SKM-1 (cell line): Measurements from ENCODE around the gene BICDL1.
"Not testable (repeated sequence)": the region's sequence is repeated elsewhere in the genome, so short reads cannot be mapped to it uniquely, and the experiment has no call there.

Experiments
- DNase-seq: peaks from one replicate; lab custom pipeline; 2025; ENCODE audit not compliant: unreplicated experiment; lab: John Stamatoyannopoulos, UW

Gene BICDL1

GRCh38 chr12:120000556-120000955 is 11.5 kb downstream of the BICDL1 start:
- DNase-seq: no peak

GRCh38 chr12:120006258-120006975 is 17.4 kb downstream of the BICDL1 start:
- no peak for DNase-seq

- no peak for DNase-seq
Observed at GRCh38 chr12:120007272-120007671, 18.2 kb downstream of the BICDL1 start.

GRCh38 chr12:120010661-120011230 is 21.7 kb downstream of the BICDL1 start:
- DNase-seq: no peak

- no peak for DNase-seq
Observed at GRCh38 chr12:120012067-120012621, 23.1 kb downstream of the BICDL1 start.

GRCh38 chr12:120013659-120014380 is 24.8 kb downstream of the BICDL1 start:
- no peak for DNase-seq

DNA sequence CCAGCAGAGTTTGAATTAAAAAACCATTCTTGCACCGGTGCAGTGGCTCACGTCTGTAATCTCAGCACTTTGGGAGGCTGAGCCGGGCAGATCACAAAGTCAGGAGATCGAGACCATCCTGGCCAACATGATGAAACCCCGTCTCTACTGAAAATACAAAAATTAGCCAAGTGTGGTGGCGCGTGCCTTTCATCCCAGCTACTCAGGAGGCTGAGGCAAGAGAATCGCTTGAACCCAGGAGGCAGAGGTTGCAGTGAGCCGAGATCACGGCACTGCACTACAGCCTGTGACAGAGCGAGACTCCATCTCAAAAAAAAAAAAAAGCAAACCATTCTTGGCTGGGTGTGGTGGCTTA is 25.3 kb downstream of the BICDL1 start:
- DNase-seq: not testable (repeated sequence)

DNA sequence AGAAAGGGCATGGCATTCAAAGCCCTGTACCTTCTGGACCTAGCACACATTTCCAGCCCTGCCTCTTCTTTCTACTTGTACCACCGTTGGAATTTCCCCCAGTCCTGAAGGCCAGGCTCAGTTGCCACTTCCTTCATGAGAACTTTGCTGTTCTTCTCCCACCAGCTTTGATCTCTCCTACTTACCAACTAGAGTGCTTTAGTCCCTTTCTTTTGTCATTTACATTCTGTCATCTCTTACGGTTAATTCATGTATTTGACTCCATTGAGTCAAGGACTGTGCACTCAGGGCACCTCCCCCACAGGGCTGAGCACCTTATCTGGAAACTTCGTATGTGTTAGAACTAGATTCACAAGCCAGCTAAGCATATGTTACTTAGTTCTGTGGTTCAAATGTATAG is 26.3 kb downstream of the BICDL1 start:
- no peak for DNase-seq

GRCh38 chr12:120016199-120016598 is 27.2 kb downstream of the BICDL1 start:
- not testable (repeated sequence) for DNase-seq

- DNase-seq: no peak
Observed at GRCh38 chr12:120019197-120019596, 30.2 kb downstream of the BICDL1 start.

GRCh38 chr12:120019938-120020337 is 30.9 kb downstream of the BICDL1 start:
- DNase-seq: no peak

DNA sequence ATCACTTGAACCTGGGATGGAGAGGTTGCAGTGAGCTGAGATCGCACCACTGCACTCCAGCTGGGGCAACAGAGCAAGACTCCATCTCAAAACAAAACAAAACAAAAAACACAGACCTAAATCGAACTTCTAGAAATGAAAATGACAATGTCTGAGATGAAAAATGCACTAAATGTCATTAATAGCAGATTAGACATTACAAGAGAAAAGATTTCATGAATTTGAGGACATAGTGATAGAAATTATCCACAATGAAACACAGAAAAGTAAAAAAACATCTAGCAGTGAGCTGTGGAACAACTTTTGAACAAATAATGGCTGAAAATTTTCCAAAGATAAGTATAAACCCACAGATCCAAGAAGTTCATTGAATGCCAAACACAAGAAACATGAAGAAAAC is 35.2 kb downstream of the BICDL1 start:
- no peak for DNase-seq

- no peak for DNase-seq
Observed at GRCh38 chr12:120025640-120026039, 36.6 kb downstream of the BICDL1 start.

DNA sequence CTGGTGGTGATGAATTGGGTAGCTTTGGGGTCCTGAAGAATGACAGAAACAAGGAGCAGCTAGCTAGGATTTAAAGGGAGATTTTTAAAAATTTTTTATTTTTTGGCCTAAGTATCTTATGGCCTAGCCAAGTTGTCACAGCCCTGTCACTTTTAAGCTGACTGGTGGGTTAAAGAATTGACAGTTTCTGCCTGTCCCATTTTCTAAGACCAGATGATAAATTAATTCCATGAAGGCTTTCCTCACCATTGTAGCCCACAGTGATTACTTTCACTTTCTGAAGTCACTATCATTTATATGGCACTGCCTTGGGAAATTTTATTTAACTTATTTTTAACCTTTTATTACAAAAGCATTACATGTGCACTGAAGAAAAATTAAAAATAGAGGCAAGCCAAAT is 43.2 kb downstream of the BICDL1 start:
- no peak for DNase-seq

GRCh38 chr12:120037851-120038250 is 48.8 kb downstream of the BICDL1 start:
- DNase-seq: no peak

DNA sequence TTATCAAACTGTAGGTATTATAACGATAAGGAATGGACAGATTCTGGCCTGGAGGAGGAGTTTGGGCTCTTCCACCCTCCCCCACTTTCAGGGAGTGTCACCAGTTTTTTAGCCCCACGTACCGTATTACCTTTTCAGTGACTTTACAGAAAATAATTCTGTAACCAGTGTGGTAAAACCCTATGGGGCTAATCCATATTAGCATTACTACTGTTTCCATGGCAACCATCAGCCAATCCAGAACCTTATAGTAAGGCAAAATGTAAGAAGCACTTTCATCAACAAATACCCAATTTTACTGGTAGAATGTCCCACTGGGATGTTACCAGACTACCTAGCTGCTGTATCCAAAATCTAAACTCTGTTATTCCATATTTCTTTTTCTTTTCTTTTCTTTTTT is 50.7 kb downstream of the BICDL1 start:
- DNase-seq: no peak

GRCh38 chr12:120041386-120042231 is 52.6 kb downstream of the BICDL1 start:
- no peak for DNase-seq

- not testable (repeated sequence) for DNase-seq
Observed at GRCh38 chr12:120045367-120045766, 56.3 kb downstream of the BICDL1 start.

DNA sequence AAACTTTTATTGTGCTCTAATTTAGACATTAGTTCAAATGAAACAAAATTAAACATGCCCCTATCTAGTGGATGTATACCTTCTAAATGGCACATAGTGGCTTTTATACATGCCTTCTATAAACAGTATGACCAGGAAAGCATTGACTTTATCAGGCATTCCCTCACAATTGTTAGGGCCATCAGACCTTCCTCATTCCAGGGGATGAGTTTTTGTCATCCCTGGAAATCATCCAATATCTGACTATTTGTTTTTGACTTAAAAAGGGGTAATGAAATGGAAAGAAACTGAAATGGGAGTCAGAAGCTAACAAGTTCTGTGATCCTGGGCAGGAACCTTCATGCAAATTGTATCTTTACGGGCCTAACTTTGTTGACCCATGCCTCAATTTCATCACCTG is 58.0 kb downstream of the BICDL1 start:
- DNase-seq: no peak

DNA sequence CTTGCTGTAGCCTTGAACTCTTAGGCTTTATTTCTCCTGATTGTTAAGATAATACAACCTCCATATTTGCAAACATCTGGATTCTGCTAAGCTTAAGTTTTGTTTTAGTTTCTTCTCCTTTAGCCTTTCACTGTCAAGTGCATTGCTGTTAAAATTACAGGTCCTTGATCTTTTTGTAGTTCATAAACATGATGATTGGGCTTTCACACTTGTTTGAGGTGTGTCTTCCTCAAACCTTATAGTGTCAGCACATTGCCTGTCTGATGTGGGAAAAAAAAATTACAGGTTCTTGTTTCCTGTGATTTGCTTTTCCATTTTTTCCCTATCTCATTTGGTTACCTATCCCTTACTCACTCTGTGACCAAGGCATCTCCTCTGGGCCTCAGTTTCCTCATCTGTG is 59.2 kb downstream of the BICDL1 start:
- DNase-seq: no peak

- no peak for DNase-seq
Observed at GRCh38 chr12:120049426-120049825, 60.4 kb downstream of the BICDL1 start.
